DND-41 (cell line): ENCODE measurements around the gene ERBB4.

Experiments used
- EZH2 ChIP-seq: IDR thresholded peaks from 3 replicates; pipeline ENCODE4 v1.6.1; 2012; ENCODE audit warnings: borderline replicate concordance, low read depth, mild to moderate bottlenecking, moderate library complexity, low read length, inconsistent platforms; ENCODE audit not compliant: severe bottlenecking
- TF ChIP-seq, protein P1 (sequence below): IDR thresholded peaks from 2 replicates; pipeline ENCODE4 v1.5.1; 2012; ENCODE audit warnings: borderline replicate concordance, low read length, moderate library complexity, mild to moderate bottlenecking; ENCODE audit not compliant: poor library complexity, severe bottlenecking; ENCODE audit errors: extremely low read depth

DNA sequence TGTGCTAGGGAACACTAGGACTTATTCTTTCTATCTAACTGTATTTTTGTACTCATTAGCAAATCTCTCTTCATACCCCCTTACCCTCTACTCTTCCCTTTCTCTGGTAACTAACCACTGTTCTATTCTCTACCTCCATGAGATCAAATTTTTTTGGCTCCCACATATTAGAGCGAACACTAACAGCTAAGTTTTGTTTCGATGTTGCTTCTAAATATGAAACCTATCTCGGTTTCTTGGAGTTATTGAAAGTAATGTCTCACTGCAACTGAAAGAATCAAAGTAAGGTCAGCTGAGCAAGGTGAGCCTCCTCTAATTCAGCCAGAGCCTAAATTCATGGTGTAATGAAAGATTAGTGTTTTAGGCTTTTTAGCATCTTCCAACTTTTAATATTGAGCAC, 1024.6 kb downstream of the ERBB4 start:
- TF ChIP-seq, protein P1, sequence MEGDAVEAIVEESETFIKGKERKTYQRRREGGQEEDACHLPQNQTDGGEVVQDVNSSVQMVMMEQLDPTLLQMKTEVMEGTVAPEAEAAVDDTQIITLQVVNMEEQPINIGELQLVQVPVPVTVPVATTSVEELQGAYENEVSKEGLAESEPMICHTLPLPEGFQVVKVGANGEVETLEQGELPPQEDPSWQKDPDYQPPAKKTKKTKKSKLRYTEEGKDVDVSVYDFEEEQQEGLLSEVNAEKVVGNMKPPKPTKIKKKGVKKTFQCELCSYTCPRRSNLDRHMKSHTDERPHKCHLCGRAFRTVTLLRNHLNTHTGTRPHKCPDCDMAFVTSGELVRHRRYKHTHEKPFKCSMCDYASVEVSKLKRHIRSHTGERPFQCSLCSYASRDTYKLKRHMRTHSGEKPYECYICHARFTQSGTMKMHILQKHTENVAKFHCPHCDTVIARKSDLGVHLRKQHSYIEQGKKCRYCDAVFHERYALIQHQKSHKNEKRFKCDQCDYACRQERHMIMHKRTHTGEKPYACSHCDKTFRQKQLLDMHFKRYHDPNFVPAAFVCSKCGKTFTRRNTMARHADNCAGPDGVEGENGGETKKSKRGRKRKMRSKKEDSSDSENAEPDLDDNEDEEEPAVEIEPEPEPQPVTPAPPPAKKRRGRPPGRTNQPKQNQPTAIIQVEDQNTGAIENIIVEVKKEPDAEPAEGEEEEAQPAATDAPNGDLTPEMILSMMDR: no peak
- no peak for TF ChIP-seq EZH2
